GM19023 (cell line): Measurements from ENCODE around the gene PITX1.
A peak's percentile ranks its signal among the peaks of the same experiment; 100 is the strongest.

Experiments used
- ATAC-seq: cut with Tn5 transposase; IDR thresholded peaks from one replicate; pipeline ENCODE4 v1.9.1; 2021; ENCODE audit warnings: mild to moderate bottlenecking, moderate library complexity; ENCODE audit not compliant: unreplicated experiment

The PITX1 gene

DNA sequence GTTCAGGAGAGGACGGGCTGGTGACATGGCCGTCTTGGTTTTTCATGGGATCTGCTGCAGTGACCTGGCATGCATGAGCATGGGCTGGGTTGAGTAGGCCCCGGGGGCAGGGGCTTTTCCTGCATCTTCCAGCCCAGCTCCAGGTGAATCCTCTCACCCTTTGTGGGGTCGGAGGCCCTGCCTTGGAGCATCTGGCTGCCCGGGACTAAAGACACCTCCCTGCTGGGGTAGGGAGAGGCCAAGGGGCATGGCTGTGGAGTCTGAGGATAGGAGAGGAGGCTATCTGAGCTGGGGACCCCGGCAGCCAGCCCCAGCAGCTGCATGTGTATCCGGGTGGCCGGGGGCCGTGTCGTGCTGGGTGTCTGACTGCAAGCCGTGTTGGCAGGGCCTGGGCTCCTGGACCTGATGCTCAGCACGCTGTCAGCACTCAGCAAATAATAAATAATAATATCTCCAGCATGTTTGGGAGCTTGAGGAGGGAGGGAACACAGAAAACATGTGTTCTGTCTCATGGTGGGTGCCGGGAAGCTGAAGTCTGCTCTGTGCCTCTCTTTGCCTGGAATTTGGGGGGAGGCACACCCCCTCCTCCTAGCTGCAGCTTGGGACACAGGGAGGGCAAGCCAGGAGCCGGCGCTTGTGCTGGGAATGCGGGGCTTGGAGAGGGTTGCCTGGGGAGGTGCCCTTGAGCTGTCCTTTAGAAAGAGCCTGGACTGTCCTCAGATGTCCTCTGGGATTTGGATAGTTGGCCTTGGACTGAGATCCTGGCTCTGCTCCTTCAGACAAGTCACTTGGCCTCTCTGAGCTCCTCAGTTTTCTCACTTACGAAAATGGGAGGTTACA, 28.4 kb upstream of the PITX1 start:
- no peak for ATAC-seq

DNA sequence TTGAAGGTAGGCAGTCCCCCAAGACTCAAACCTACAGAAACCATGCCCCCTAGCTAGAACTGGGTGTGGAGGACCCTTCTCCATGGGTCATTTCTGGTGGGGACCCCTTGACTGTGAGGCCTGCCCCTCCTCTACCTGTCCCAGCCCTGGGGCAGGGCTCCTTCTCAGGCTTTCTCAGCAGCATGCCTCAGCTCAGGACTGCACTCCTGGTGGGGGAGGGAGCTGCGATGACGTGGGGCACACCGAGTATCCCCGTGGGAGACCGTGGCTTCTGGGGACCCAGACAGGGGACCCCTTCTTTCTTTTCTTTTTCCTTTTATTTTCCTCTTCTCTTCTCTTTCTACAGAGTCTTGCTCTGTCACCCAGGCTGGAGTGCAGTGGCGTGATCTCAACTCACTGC, 27.0 kb upstream of the PITX1 start:
- ATAC-seq, result no peak

DNA sequence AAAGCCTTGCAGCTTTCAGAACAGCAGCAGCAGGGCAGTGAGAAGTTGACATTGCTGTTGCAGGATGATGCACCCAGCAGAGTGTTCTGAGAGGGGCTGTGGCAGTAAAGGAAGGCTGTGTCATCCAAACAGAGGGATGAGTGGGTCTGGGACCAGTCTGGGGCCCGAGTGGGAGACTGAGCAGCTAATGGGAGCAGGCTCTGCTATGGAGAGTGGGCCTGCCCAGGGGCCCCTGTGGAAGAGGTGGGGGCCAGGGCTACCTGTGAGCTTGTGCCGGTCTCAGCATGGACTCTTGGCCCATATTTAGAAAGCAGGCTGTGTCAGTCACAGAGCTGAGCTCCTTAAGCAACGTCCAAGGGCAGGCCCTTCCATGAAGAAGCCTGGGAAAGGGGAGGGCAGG, 26.0 kb upstream of the PITX1 start:
- no peak for ATAC-seq

DNA sequence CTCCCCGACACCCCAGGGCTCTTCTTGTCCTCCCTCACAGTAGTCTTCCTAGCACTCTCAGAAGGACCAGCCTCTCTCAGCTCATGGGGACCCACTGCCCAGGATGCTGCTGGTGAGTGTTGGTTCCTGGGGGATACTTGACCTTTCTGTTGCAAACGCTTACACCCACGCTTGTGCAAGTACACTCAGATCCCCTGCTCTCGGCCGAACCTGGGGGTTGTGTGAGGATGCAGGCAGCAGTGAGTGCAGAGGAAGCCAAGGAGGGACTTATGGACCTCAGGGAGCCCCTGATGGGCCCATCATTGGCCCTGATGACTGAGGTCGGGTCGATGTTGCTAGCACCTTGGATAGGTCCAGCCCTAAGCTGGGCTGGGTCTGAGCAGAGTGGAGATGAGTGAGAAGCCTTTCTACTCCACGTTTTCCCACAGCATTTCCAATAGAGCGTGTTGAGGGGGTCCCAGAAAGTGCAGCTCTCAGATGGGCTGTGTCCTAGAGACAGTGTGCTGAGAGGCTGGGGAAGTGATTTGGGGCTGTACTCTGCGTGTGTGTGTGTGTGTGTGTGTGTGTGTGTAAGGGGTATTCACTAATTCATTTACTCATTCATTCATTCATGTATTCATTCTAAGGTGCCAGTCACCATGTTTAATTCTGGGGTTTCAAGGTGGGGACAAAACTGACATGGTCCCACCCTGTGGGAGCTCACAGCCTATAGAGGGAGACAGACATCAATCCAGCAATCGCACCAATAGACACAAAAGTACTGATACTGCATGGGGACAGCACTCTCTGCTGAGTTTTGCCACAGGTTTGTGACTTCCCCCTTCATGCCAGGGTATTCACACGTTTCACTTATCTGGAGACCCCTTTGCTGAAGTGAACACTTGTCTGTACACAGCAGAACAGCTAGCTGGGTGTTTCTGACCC, 25.2 kb upstream of the PITX1 start:
- no peak for ATAC-seq

DNA sequence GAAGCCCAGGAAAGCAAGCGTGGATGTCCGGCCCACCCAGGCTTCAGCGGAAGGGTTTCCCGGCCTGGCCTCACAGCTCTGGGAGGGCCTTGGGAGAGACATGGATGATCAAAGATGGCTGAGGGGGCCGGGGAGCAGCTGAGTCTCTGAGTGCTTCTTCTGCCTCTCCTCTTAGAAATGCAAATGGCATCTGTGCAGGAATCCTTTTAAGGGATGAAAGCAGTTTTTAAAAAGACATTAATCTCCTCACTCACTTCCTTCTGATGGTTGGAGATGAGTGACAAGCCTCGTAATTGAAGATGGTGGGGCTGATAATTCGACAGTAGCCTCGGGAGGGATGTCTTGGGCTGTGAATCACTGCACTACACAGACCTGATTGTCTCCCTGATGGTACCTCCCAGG, 24.3 kb upstream of the PITX1 start:
- no peak for ATAC-seq

DNA sequence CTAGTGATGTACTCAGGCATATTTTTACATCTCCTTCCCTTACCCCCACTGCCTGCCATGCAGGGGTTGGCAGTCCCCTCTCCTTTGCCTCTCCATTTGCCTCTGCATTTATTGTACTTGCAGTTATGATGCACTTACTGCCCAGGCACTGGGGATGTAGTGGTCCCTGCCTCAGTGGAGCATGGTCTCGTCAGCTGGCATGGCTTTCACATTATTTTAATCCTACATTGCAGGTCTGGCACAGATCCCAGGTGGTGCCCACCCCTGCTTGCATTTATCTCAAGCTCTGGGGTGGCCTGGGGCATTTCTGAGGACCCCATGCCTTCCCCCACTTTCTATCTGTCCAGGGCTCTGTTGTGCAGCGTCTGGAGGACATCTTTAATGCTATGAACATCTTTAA, 23.2 kb upstream of the PITX1 start:
- ATAC-seq, result no peak

DNA sequence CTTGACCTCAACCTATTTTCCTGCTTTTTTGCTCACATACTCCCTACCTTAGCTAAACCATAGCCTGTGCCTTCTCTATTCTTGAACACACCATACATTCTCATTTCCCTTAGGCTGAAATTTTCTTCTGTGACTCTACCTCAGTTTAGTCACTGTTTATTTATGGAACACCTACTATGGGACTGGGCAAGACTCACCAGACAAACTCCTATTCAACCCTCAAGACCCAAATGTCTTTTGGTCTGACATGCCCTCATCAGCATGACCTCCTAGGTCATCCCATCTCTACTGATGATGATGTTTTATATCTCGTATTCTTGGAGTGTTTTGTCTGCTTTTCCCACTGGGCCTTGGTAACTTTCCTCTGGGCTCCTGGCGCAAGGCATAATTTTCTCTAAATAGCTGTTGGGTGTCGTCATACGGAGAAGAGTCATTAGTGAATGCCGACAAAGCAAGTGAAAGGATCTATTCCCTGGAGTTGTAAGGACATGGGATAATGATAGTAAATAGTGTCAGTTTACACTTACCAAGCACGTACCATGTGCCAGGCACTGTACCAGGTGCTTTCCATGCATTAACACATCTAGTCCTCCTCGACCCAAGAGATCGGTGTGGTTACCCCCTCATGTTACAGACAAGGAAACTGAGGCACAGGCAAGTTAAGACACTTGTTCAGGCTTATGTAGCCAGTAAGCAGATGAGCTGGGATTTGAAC, 22.4 kb upstream of the PITX1 start:
- ATAC-seq, result no peak

DNA sequence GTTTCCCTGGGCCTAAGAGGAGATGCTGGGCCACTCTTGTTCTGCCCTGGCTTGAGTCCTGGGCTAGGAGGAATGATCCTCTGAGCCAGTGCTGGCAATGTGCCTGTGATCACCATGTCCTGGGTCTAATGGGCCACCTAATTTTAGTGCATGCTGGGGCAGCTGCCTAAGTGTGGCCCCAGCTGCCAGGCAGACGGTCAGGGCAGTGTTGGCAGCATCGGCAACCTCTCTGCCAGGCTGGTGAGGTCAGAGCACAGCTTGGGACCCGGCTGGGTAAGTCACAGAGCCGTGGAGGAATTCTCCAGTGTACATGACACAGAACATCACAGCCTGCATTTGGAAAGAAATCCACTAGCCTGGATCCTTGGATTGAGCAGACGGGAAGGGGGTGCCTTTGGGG, 21.4 kb upstream of the PITX1 start:
- ATAC-seq, result no peak

DNA sequence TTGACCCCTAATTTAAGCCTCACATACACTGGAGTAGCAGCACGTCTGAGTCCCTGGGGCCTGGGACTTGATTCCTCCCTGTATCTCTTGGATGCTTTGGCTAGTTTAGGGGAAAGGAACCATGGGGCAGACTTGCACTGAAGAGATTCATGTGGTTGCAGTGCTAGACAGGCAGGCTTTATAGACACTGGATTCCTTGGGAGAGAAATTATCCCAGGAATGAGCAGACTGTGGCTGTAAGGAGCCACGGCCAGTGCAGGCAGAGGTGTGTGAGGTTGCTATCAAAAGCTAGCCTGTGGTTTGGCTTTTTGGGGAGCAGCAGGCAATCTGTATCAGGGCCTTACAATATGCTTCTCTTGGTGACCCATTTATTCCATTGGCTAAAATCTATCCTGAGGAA, 20.5 kb upstream of the PITX1 start:
- no peak for ATAC-seq

DNA sequence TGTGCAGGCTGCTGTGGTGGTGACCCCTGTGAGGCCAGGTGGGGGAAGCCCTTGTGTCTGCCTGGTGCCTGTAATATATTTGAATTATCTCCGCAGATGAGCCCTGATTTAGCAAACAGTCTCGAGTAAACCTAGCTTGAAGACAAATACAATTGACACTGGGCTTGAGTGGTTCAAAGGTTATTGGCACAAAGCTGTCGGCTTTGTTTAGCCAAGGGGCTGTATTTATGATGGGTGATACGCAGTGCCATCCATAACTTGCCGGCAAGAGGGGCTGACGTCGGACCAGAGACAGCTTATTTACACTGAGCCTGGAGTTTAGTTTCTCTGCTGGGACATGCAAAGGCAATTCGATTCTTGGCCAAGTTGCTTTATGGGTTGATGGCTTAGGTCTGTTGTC, 20.0 kb upstream of the PITX1 start:
- ATAC-seq, result no peak

DNA sequence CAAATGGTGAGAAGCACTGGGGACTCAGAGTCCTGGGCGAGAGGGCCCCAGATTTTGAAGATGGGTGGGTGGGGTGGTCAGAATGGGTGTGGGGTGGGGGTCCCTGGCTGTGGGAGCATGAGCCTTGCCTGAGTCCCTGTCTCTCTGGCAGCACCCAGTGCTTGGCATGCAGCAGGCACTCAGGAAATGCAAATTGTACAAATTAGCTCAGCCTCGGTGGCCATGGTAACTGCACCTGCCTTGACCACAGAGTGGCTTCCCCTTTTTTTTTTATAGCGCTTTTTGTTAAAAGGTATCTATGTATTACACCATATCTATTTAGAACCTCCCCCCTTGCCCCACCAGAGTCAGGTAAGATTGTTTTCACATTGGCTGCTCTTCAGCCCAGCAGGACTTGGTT, 19.2 kb upstream of the PITX1 start:
- ATAC-seq, result peak; percentile 92

DNA sequence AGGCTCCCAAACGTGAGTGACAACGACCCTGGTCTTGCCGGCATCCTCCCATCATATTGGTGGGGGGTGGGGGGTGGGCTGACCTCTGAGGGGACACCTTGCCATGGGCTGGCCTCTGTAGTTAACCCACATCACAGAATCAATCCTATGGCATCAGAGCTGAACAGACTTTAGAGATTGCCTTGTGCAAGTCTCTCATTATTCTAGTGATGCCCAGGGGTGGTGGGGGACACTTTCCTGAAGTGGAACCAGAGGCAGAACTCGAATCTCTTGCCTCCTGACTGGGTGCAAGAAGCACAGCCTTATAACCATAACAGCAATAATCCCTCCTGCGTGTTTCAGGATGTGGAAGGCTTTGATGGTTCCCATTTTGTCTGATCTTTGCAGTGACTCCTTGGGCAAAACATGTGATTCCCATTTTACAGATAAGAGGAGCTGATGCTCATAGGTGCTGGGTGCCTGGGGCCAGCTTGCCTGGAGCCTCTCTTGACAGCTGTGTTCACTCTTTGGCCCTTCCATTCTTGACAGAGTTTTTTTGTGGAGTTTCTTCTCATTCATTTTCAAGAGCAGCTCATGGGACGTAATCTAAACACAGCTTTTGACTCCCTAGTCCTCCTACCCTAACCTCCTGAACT, 18.6 kb upstream of the PITX1 start:
- no peak for ATAC-seq

DNA sequence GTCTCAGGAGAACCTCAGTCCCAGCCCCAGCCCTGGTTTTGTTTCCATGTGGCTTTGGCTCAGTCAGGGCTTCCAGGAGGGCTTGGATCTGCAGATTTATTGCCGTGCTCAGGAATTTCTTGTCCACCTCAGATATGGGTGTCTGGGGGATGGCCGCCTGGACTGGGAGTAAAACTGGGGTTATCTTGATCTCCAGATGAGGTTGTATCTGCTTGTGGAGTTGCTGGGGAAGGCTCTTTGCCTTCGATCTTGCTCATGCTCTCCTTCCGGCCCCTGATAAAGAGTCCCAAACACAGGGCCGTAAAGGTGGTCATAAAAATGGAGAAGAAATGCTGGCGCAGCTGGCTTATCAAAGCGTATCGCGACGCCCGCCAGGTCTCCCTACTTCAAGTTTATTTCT, 17.8 kb upstream of the PITX1 start:
- ATAC-seq, result no peak

DNA sequence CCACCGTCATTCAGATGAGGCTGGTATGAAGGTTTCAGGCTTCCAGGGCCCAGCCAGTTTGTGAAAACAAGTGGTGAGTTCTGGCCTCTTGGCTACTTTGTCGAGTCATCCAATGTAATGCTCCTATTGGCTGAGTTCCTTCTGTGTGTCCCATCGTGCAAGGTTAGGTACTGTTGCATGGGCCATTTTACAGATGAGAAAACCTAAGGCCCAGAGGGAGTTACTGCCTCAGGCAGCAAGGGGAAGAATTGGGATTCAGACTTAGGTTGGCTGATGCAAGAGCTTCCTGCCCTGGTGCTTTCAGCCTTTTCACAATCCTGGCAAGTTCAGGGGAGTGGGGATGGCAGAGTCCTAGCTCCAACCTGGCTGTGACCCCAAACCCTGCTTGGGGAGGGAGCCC, 17.4 kb upstream of the PITX1 start:
- ATAC-seq, result no peak

DNA sequence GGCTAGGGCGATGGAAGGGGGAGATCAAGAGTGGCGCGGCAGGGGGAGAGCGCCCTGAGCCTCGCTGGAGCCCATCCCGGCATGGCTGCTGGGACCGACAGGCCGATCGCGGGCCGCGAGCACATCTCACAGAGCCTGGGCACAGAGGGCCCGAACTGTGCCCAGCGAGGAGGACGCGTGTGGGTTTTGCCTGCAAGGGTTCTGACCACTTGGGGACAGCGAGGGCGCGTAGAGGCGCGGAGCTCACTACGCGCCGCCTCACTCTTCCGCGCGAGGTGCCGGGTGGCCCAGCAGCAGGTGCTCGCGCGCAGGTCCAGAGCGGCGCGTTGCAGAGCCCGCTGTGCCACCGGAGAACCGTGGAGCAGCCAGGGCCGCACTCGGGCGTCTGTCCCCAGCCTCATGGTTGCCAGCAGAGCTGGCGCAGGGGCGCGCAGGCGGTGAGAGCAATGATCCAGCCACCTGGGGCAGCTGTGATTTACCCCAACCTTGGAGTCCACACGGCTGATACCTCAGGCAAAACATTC, 16.3 kb upstream of the PITX1 start:
- no peak for ATAC-seq

DNA sequence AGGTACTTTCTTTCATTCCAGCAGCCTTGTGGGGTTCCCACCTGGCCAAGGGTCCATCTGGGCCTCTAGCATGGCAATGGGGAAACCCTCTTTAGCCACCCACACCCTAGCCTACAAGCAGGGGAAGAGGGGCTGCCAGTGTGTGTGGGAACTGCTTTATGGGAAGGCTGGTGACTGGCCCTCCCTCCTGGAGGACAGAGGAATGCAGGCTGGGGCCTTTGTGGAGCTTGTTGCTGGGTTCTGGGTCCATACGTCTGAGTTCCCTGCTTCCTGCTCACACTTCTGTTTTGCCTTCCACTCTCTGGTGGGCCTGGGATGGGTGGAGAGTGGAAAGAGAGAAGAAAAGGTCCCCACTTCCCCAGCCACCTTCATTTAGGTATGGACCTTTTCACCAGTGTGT, 14.9 kb upstream of the PITX1 start:
- no peak for ATAC-seq

DNA sequence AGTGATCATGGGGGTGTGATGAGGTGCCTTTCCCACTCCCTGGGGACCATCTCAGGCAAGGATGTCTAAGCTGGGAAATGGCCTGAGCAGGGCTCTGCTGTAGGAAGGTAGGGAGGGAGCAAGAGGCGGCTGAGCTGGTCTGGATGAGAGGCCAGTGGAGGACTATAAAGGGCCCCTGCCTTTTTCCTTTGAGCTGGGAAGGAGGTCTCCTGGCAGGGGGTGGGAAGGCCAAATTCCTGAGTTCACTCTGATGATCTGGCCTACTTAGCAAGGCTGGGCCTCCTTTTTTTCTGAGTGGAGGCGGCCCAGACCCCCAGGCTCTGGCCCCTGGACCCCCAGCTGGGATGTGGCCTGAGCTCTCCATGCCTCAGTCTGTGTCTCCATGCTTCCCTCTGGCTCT, 14.3 kb upstream of the PITX1 start:
- ATAC-seq, result no peak

DNA sequence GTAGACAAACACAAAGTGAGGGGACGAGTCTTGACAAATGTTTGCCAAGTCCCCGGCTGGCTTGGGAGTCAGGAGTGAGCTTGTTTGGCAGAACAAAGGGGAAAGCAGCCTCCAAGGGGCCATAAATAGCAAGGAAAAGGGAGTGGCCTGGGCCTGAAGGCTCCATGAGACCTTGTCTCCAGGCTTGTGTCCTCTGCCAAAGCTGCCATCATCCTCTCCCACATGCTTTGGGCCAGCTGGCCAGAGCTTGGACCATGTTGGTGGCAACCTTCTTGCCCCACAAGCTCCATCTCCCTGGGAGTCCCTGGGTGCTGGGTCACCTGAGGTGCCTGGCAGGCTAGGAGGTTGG, 13.3 kb upstream of the PITX1 start:
- ATAC-seq, result no peak

DNA sequence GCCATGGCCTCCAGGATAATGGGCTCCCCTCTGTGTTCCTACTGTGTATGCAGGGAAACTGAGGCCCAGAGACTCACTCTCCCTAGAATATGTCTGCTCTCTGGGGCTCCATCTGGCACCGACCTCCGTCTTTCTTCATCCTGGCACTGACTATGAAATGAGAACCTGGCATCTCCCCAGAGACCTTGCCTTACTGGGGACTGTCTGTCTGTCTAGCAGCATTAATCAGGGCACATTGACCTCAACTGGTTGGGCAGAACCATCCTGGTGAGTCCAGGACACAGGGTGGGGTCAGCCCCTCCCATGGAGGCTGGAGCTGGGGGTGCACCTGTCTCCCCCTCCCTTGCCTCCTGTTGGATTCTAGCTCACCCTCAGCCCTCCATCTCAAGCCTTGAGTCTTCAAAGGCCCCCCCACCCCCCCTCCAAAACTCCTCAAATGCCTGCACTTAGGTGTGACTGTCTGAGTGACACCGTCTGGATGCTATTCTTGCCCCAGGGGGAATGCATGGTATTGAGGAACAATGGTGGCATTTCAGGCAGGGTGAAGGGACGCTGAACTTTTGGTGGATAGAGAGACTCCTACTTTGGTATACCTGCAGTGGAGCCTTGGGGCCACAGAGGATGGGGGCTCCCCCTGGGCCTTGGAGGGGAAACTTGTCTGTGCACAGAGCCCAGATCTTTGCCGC, 12.8 kb upstream of the PITX1 start:
- no peak for ATAC-seq

DNA sequence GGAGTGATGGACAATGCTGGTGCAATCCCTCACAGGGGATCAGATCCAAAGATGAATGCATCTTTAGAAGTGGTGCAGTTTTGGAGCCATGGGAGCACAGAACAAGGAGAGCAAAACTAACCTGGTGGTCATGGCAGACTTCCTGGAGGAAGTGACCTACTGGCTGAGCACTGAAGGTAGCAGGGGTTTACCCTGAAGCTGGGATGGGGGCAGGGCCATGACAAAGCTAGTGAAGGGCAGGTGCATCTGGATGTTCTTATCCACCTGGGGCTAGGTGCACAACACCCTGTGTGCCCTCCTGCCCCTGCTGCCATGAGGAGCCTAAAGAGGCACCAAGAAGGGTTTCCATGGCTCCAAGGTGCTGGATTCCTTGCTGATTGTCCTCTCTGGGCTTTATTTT, 11.5 kb upstream of the PITX1 start:
- ATAC-seq, result no peak
